ENCODE measurements around the gene DNER. TPM values are rescaled to one million over a fixed set of nuclear protein-coding genes. Genes with fewer than 3 reads are reported as not detected.

DNER gene
- polyA plus RNA-seq, 1 of the 3 experiments (the other 2 are of a cell fraction), result 1.4 TPM

DNA sequence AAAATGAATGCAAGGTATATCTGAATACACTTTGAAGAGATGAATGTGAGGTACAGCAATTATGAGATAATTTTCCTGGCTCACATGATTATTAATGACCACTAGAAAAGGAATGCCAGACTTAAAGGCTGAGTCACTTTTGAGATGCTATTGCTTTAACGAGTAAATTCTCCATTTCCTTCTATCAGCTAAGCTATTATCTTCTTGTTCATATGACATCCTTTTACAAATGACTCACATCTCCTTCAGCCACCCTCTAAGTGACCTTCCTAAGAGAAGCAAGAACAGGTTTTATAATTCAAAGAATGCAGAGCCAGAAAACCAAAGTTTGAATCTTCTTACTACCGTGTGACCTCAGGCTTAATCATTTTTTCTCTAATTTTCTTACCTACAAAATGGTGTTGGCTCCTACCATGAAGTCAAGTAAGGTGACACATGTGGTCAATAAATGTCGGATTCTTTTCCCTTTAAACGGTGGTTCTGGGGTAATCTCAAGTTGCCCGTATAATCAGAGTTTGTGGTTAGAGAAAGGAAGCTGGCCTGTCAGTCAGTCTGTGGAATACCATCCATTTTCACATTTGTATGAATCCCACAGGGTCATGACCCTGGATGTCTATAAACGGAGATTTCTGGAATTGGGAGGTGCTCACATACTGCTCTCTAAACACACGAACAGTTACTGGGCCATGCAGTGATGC lies 259.3 kb downstream of the DNER start (continued):
- TF ChIP-seq CHD2 (IDR thresholded peaks at IDR 0.05; ENCODE audit: low read length, partially characterized antibody) (no peak), RAD21 (IDR thresholded peaks at IDR 0.05; ENCODE audit: low read length) (no peak), JUND (IDR thresholded peaks at IDR 0.05) (peak; percentile 83), GABPA (IDR thresholded peaks at IDR 0.05; ENCODE audit: low read depth) (no peak), NRF1 (IDR thresholded peaks at IDR 0.05; ENCODE audit: low read depth, low read length) (no peak), FOXM1 (IDR thresholded peaks at IDR 0.05; ENCODE audit: low read depth) (peak; percentile 65; the same call in 1 of the 2 replicates), GATA2 (CRISPR knock-in tag; IDR thresholded peaks at IDR 0.05) (no peak)
- TF ChIP-seq, protein P1, sequence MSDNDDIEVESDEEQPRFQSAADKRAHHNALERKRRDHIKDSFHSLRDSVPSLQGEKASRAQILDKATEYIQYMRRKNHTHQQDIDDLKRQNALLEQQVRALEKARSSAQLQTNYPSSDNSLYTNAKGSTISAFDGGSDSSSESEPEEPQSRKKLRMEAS (IDR thresholded peaks at IDR 0.05; ENCODE audit: low read depth), result peak; percentile 50; the same call in 1 of the 2 replicates
- TF ChIP-seq, protein P2, sequence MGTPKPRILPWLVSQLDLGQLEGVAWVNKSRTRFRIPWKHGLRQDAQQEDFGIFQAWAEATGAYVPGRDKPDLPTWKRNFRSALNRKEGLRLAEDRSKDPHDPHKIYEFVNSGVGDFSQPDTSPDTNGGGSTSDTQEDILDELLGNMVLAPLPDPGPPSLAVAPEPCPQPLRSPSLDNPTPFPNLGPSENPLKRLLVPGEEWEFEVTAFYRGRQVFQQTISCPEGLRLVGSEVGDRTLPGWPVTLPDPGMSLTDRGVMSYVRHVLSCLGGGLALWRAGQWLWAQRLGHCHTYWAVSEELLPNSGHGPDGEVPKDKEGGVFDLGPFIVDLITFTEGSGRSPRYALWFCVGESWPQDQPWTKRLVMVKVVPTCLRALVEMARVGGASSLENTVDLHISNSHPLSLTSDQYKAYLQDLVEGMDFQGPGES (IDR thresholded peaks at IDR 0.05; ENCODE audit: low read depth, low read length), result no peak
- TF ChIP-seq, protein P3, sequence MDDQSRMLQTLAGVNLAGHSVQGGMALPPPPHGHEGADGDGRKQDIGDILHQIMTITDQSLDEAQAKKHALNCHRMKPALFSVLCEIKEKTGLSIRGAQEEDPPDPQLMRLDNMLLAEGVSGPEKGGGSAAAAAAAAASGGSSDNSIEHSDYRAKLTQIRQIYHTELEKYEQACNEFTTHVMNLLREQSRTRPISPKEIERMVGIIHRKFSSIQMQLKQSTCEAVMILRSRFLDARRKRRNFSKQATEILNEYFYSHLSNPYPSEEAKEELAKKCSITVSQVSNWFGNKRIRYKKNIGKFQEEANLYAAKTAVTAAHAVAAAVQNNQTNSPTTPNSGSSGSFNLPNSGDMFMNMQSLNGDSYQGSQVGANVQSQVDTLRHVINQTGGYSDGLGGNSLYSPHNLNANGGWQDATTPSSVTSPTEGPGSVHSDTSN (IDR thresholded peaks at IDR 0.05), result peak; percentile 96

DNA sequence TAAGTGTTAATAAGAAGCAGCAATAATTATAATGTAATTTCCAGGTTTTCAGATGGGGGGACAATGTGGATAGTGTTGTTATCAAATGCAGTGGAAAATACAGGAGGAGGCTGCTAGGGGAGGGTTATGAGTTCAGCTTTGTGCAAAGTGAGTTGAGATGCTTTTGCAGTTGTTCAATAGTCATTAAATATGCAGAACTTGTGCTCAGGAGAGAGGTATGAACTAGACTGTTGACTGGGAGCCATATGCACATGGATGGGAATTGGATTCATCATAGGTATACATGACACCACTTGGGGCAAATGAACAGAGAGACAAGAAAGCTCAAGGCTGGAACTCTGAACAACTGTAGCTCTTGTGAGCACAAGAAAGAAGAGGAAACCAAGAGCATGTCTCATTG lies 261.1 kb downstream of the DNER start:
- Histone ChIP-seq H4K20me1 (ENCODE audit: insufficient read depth) (no peaks in the 10 kb centered on the region), H3K9me3 (no peaks in the 10 kb centered on the region), H3K4me3 (ENCODE audit: low read depth in 2 of 2, low read length in 1 of 2) (no peak overlapping the region), H3K27me3 (ENCODE audit: insufficient read depth) (no peaks in the 10 kb centered on the region), H3K36me3 (replicated peaks in 1 of 2; ENCODE audit: control insufficient read depth in 1 of 2, insufficient read depth in 2 of 2, low read length in 1 of 2) (no peaks in the 10 kb centered on the region), H3K4me1 (ENCODE audit: control insufficient read depth in 1 of 2, insufficient read depth in 2 of 2, low read depth in 1 of 2, low read length in 1 of 2) (peaks cover 0 to 10% of the 10 kb centered on the region in 2 experiments; a peak in 2 of 4 replicates), H2AFZ (ENCODE audit: low read depth) (peak overlapping the region; percentile 52; the same call in 1 of the 2 replicates), H3K79me2 (ENCODE audit: insufficient read depth) (no peaks in the 10 kb centered on the region), H3K9me2 (no peaks in the 10 kb centered on the region), H3F3A (replicated peaks; ENCODE audit: insufficient read depth) (peaks cover 20% of the 10 kb centered on the region), H3K27ac (ENCODE audit: low read depth in 2 of 2, low read length in 1 of 2) (no peak overlapping the region), H3K4me2 (no peak overlapping the region), H3K9ac (no peak overlapping the region)
- DNase-seq, result no peak
- ChIA-PET POLR2A (no interaction called here), CTCF (interaction anchor here (1.2 kb wide), 1 partner anchor 10 kb away, joined by 4 read pairs; no protein-coding TSS in a partner anchor)
- TF ChIP-seq SIN3A (IDR thresholded peaks at IDR 0.05; ENCODE audit: borderline replicate concordance, low read depth, low read length) (no peak), TEAD4 (IDR thresholded peaks at IDR 0.05; ENCODE audit: borderline replicate concordance, insufficient read depth) (no peak), SMC3 (IDR thresholded peaks at IDR 0.05; ENCODE audit: low read depth, low read length) (no peak), JUND (IDR thresholded peaks at IDR 0.05) (no peak), ELF1 (IDR thresholded peaks at IDR 0.05) (no peak), RFX5 (IDR thresholded peaks at IDR 0.05; ENCODE audit: low read length) (no peak), RXRA (IDR thresholded peaks at IDR 0.05; ENCODE audit: borderline replicate concordance, low read depth) (no peak), FOSL2 (IDR thresholded peaks at IDR 0.05; ENCODE audit: borderline replicate concordance, low read depth) (no peak), GABPA (IDR thresholded peaks at IDR 0.05; ENCODE audit: low read depth) (no peak), MXI1 (IDR thresholded peaks at IDR 0.05; ENCODE audit: low read depth, low read length) (no peak), EP300 (IDR thresholded peaks at IDR 0.05; ENCODE audit: borderline replicate concordance in 1 of 2, low read depth in 1 of 2, low read length in 1 of 2) (no peak), MEF2A (IDR thresholded peaks at IDR 0.05; ENCODE audit: borderline replicate concordance, low read depth) (no peak)
- TF ChIP-seq, protein P4, sequence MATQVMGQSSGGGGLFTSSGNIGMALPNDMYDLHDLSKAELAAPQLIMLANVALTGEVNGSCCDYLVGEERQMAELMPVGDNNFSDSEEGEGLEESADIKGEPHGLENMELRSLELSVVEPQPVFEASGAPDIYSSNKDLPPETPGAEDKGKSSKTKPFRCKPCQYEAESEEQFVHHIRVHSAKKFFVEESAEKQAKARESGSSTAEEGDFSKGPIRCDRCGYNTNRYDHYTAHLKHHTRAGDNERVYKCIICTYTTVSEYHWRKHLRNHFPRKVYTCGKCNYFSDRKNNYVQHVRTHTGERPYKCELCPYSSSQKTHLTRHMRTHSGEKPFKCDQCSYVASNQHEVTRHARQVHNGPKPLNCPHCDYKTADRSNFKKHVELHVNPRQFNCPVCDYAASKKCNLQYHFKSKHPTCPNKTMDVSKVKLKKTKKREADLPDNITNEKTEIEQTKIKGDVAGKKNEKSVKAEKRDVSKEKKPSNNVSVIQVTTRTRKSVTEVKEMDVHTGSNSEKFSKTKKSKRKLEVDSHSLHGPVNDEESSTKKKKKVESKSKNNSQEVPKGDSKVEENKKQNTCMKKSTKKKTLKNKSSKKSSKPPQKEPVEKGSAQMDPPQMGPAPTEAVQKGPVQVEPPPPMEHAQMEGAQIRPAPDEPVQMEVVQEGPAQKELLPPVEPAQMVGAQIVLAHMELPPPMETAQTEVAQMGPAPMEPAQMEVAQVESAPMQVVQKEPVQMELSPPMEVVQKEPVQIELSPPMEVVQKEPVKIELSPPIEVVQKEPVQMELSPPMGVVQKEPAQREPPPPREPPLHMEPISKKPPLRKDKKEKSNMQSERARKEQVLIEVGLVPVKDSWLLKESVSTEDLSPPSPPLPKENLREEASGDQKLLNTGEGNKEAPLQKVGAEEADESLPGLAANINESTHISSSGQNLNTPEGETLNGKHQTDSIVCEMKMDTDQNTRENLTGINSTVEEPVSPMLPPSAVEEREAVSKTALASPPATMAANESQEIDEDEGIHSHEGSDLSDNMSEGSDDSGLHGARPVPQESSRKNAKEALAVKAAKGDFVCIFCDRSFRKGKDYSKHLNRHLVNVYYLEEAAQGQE (IDR thresholded peaks at IDR 0.05; ENCODE audit: low read depth, low read length), result no peak
- TF ChIP-seq, protein P3 (IDR thresholded peaks at IDR 0.05), result no peak
- TF ChIP-seq, protein P5, sequence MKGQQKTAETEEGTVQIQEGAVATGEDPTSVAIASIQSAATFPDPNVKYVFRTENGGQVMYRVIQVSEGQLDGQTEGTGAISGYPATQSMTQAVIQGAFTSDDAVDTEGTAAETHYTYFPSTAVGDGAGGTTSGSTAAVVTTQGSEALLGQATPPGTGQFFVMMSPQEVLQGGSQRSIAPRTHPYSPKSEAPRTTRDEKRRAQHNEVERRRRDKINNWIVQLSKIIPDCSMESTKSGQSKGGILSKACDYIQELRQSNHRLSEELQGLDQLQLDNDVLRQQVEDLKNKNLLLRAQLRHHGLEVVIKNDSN (IDR thresholded peaks at IDR 0.05; ENCODE audit: borderline replicate concordance, low read depth), result no peak
